Effector memory CD4-positive, alpha-beta T cell (primary cell): ENCODE measurements around the gene RNF157.
"Not testable (repeated sequence)": the region's sequence is repeated elsewhere in the genome, so short reads cannot be mapped to it uniquely, and the experiment has no call there.

ENCODE experiments used
- DNase-seq, 3 donors: peaks; one replicate each; pipeline ENCODE4 v3.0.0-alpha.2; 2020
- H3K27ac ChIP-seq: 2 replicates; pipeline ENCODE4 v1.7.0; 2013; ENCODE audit warnings: mild to moderate bottlenecking, low read length, moderate library complexity; ENCODE audit not compliant: insufficient read depth, poor library complexity, severe bottlenecking
- H3K27me3 ChIP-seq: replicated peaks from 2 replicates; pipeline ENCODE4 v1.7.0; 2013; ENCODE audit warnings: mild to moderate bottlenecking, low read length; ENCODE audit not compliant: insufficient read depth, control insufficient read depth, poor library complexity, severe bottlenecking
- H3K36me3 ChIP-seq: 2 replicates; pipeline ENCODE4 v1.7.0; 2013; ENCODE audit warnings: mild to moderate bottlenecking, low read length, moderate library complexity; ENCODE audit not compliant: control insufficient read depth, insufficient read depth
- H3K4me1 ChIP-seq: 2 replicates; pipeline ENCODE4 v1.7.0; 2013; ENCODE audit warnings: low read length, mild to moderate bottlenecking; ENCODE audit not compliant: control insufficient read depth, insufficient read depth, poor library complexity, severe bottlenecking
- H3K4me3 ChIP-seq: 2 replicates; pipeline ENCODE4 v1.7.0; 2013; ENCODE audit warnings: low read length, low read depth, mild to moderate bottlenecking; ENCODE audit not compliant: insufficient read depth, poor library complexity, severe bottlenecking
- H3K9me3 ChIP-seq: 2 replicates; pipeline ENCODE4 v1.7.0; 2013; ENCODE audit warnings: mild to moderate bottlenecking, low read length, moderate library complexity; ENCODE audit not compliant: control insufficient read depth

RNF157 gene

DNA sequence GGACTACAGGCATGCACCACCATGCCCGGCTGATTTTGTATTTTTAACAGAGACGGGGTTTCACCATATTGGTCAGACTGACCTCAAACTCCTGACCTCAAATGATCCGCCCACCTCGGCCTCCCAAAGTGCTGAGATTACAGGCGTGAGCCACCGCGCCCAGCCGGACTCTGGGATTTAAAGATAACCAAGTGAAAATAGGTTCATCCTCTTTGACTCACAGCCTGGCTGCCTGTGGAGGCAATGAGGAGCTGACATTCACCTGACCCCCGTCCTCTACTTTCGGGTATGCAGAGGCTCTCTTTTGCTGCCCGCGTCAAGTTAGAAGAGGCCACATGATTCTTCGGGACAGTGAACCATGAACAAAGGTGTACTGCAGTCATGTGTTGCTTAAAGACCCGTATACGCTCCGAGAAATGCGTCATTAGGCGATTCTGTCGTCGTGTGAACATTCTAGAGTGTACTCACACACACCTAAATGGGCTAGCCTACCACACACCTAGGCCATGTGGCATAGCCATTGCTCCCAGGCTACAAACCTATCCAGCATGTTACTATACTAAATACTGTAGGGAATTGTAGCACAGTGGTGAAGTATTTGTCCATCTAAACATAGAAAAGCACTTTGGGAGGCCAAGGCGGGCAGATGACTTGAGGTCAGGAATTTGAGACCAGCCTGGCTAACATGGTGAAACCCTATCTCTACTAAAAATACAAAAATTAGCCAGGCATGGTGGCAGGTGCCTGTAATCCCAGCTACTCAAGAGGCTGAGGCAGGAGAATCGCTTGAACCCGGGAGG is 12.9 kb upstream of the RNF157 start:
- H3K27me3 ChIP-seq, DNase-seq, H3K4me3 ChIP-seq, H3K36me3 ChIP-seq, H3K9me3 ChIP-seq: not testable (repeated sequence)
- peak overlapping the region; percentile 69 for H3K27ac ChIP-seq
- H3K4me1 ChIP-seq, result peaks cover 37% of the 10 kb centered on the region

DNA sequence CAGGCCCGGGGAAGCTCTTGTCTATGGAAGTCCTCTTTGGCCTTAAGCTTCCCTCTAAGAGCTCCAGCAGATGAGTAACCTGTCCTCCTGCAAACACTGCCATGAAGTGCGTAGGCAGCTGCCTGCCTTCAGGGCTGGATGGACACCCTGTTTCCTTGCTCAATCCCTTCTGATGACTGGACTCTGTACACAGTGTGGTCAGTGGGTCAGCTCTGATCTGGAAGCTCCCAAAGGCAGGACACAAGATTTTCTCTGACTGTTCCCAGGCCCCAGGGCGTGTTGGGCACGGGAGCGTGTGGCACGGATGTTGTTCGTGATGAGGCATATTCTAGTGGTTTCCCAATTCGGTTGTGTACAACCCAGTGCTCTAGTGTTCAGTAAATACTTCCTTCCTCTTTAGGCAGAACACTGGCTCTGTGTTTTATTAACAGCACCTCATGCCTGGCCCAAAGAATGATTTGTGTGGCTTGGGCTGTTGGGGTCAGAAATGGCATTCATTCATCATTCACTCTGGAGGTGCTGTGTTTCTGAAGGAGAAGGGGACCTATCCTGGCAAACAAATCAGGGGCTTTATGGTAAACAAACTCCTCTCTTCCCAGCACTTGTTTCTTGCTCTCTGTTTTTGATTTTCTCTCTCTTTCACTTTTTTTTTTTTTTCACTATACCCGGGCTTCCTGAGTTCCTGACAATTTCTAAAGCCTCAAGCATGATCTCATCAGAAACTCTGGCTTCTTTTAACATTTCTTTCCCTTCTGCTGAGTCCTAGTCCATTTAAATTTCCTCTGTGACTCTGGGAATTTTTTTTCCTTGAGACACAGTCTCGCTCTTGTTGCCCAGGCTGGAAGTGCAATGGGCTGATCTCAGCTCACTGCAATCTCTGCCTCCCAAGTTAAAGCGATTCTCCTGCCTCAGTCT is 12.0 kb upstream of the RNF157 start:
- Histone ChIP-seq H3K27ac (peak overlapping the region; percentile 69), H3K9me3 (no peaks in the 10 kb centered on the region), H3K27me3 (no peaks in the 10 kb centered on the region), H3K4me3 (peak overlapping the region; percentile 9), H3K36me3 (no peaks in the 10 kb centered on the region), H3K4me1 (peaks cover 37% of the 10 kb centered on the region)
- DNase-seq, result no peak

DNA sequence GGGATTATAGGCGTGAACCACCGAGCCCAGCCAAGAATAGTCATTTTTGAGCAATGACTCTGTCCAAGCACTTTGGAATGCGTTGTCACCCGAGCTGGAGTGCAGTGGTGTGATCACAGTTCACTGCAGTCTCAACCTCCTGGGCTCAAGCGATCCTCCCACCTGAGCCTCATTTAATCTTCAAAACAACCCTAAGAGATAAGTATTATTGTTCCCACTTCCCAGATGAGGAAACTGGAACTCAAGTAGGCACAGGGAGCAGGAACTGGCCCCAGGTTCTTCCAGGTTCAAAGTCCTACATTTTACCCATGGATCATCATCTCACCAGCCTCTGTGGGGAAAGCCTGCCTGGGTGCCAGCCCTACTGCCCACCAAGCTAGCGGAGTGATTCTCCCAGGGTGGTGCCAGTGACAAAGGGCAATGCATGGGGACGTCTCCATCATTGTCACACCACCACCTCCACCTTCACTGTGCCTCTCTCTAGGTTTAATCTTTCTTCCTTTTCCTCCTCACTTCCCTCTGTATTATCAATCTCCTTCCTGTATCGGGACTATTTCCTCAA is 11.3 kb upstream of the RNF157 start:
- no peak for DNase-seq
- Histone ChIP-seq H3K27ac (peak overlapping the region; percentile 69), H3K4me3 (no peak overlapping the region), H3K36me3 (no peaks in the 10 kb centered on the region), H3K4me1 (peaks cover 41% of the 10 kb centered on the region), H3K27me3 (no peaks in the 10 kb centered on the region), H3K9me3 (no peaks in the 10 kb centered on the region)

- Histone ChIP-seq H3K27me3 (no peaks in the 10 kb centered on the region), H3K4me3 (no peak overlapping the region), H3K9me3 (no peaks in the 10 kb centered on the region), H3K27ac (no peak overlapping the region), H3K36me3 (no peaks in the 10 kb centered on the region), H3K4me1 (peaks cover 48% of the 10 kb centered on the region)
- DNase-seq, result no peak
Observed at GRCh38 chr17:76250141-76250540, 9.8 kb upstream of the RNF157 start.

GRCh38 chr17:76248013-76248782 is 7.9 kb upstream of the RNF157 start:
- no peaks in the 10 kb centered on the region for H3K9me3 ChIP-seq
- H3K4me3 ChIP-seq, result no peak overlapping the region
- no peaks in the 10 kb centered on the region for H3K27me3 ChIP-seq
- no peaks in the 10 kb centered on the region for H3K36me3 ChIP-seq
- DNase-seq, result no peak
- no peak overlapping the region for H3K27ac ChIP-seq
- peaks cover 47% of the 10 kb centered on the region for H3K4me1 ChIP-seq

- no peak for DNase-seq
- Histone ChIP-seq H3K36me3 (no peaks in the 10 kb centered on the region), H3K27me3 (no peaks in the 10 kb centered on the region), H3K4me3 (no peak overlapping the region), H3K4me1 (peaks cover 39% of the 10 kb centered on the region), H3K9me3 (no peaks in the 10 kb centered on the region), H3K27ac (no peak overlapping the region)
Observed at GRCh38 chr17:76247304-76247703, 7.0 kb upstream of the RNF157 start.

DNA sequence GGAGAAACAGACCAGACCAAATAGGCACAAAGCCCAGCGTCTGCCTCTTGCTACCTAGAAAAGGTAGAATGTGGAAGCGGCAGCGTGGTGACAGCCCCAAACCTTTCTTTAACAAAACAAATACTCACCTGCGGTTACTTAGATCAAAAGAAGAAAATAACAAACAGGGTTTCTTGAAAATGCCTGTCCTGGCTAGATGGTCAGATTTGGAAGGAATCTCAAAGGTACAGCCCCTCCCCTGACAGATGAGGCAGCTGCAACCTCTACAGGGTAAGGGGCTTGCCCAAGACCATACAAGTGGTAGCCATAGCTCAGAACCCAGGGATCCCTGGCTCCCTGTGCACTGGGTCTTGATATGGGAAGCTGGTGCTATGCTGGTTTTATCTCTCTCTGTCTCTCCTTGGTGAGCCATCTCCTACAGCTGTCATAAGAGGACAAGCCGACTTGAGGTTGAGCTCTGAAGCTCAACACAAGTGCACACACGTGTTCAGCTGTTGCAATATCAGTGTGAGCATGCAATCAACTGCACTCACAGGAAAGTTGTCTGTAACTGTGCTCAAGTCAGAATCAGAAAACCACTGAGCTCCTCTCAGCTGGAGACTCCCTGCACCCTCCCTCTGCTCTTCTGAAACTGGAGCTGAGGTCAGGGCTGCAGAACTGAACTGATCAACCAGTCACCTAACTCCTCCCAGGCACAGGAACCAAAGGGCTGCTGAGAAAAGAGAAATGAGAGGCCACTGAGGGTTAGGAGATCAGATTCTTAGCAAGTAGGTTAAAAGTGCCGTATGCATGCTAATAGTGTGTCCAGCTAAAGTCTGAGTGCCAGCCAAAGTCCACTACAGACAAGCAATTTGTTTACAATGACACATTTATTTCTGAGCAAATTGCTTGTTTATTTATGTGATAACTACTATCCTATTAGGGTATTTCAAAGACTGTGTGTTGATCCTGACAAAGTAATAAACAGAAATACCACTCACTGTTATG is 6.1 kb upstream of the RNF157 start:
- Histone ChIP-seq H3K4me3 (no peak overlapping the region), H3K4me1 (peaks cover 36% of the 10 kb centered on the region), H3K27me3 (no peaks in the 10 kb centered on the region), H3K27ac (peak overlapping the region; percentile 50), H3K9me3 (no peaks in the 10 kb centered on the region), H3K36me3 (no peaks in the 10 kb centered on the region)
- DNase-seq, result no peak

DNA sequence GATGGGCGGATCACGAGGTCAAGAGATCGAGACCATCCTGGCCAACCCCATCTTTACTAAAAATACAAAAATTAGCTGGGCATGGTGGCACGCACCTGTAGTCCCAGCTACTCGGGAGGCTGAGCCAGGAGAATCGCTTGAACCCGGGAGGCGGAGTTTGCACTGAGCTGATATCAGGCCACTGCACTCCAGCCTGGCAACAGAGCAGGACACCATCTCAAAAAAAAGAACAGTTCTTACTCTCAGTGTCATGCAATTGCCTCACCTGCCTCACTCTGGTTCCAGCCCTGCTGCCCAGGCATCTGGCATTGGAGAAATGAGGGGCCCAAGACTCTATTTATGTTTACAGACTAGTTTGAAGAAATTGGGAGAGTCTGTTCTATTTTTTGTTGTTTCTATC is 4.4 kb upstream of the RNF157 start:
- H3K36me3 ChIP-seq, H3K9me3 ChIP-seq, H3K27ac ChIP-seq, DNase-seq, H3K4me3 ChIP-seq, H3K27me3 ChIP-seq: not testable (repeated sequence)
- peaks cover 44% of the 10 kb centered on the region for H3K4me1 ChIP-seq
